COLO668 (cell line): Measurements from ENCODE around the gene SPECC1L.
"Not testable (repeated sequence)": the region's sequence is repeated elsewhere in the genome, so short reads cannot be mapped to it uniquely, and the experiment has no call there.

Source experiments
- DNase-seq: peaks from one replicate; lab custom pipeline; 2025; ENCODE audit not compliant: unreplicated experiment; lab: John Stamatoyannopoulos, UW

SPECC1L gene, protein sequence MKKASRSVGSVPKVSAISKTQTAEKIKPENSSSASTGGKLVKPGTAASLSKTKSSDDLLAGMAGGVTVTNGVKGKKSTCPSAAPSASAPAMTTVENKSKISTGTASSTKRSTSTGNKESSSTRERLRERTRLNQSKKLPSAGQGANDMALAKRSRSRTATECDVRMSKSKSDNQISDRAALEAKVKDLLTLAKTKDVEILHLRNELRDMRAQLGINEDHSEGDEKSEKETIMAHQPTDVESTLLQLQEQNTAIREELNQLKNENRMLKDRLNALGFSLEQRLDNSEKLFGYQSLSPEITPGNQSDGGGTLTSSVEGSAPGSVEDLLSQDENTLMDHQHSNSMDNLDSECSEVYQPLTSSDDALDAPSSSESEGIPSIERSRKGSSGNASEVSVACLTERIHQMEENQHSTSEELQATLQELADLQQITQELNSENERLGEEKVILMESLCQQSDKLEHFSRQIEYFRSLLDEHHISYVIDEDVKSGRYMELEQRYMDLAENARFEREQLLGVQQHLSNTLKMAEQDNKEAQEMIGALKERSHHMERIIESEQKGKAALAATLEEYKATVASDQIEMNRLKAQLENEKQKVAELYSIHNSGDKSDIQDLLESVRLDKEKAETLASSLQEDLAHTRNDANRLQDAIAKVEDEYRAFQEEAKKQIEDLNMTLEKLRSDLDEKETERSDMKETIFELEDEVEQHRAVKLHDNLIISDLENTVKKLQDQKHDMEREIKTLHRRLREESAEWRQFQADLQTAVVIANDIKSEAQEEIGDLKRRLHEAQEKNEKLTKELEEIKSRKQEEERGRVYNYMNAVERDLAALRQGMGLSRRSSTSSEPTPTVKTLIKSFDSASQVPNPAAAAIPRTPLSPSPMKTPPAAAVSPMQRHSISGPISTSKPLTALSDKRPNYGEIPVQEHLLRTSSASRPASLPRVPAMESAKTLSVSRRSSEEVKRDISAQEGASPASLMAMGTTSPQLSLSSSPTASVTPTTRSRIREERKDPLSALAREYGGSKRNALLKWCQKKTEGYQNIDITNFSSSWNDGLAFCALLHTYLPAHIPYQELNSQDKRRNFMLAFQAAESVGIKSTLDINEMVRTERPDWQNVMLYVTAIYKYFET

DNA sequence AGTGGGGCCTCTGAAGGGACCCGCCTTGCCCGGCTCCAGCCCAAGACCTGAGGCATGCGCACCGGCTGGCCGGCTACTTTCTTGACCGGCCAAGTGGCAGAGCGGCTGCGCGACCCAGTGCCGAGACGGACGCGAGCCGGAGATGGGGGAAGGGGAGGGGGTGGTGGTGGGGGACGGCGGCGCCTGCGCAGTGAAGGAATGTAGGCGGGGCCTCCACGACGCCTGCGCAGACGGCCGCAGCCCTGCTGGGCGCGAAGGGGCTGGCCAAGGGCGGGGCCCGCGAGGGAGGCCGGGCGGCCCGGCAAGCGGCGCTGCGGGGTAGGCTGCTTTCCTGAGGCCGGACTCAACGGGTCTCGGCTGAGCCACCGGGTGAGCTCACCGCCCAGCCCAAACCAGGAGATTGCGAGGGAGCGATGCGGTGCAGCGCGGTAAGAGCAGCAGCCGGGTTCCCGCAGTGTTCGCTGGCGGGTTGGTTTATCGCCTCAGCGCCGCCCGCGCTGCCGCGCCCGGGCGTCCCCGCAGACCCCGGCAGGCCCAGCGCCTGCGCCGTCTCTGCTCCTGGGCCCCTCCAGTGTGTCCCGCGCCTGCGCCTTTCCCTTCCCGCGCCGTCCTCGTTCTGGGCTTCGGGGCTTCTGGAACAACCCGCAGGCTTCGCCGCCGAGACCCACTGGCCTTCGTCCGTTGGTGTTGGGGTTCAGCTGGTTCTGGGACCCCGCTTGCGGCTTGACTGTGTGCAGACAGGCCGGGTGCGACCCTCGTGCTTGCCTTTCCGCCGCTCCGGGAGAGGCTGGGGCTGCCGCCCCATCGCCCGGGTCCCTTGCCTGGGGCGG is at the start of gene SPECC1L:
Gene SPECC1L (plus strand): TSS at position 276 of the 830 bp plus-strand sequence. CDS start 31,401 bp downstream, outside the sequence.
- DNase-seq = peak; percentile 95

DNA sequence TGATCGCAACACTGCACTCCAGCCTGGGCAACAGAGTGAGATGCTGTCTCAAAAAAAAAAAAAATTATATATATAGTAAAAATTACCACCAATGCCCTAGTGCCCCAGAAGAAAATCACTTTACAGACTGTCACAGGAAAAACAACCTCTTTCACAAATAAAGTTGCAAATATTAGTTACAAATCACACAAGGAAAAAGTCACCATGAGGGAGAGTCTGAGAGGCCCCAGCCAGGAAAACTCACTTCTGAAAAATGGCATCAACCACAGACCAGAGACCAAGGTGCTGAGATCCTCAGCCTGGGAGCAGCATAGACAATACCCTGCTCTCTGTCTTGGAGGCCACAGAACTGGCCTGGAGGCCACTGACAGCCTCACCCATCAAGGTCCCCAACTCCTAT is 46.2 kb upstream of the SPECC1L start:
- DNase-seq = no peak

DNA sequence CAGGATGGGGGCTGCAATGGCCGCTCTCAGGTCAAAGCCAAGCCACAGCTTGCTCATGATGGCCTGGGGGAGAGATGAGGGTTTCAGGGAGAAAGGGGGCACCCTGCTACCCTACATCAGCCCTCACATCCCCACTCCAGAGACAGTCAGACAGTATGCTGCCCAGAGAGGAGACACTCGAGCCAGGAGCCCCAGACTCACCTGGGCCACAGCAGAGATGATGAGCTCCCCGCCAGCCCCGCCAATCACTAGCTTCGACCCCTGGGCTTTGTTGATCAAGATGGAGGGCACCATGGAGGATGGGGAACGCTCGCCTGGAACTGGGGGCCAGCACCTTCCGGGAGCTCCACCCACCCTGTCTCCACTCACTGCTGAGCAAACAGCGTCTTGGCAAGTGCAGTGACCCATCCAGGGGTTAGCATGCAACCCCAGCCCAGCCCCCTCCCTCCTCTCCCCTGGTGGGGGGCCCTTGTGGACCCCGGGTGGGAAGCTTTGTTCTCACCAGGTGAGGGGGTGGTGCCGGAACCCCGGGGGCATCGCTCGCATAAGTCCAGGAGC is 45.5 kb upstream of the SPECC1L start:
- no peak for DNase-seq

DNA sequence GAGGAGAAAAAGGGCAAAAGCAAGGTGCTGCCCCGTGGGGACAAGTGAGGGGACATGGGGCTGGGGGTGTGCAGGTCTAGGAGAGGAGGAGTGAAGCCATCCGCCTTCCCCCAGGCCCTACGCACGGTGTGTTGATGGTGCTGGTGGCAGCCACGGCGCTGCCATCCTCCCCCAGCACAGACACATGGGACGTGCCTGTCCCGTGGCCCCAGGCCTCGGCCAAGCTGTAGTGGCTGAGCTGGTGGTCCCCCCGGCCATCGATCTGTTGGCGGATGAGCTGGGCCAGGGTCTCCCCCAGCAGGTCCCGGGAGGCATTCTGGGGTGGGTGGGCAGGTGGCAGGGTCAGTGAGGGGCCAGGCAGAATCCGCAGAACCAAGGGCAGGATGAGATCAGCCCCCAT is 44.7 kb upstream of the SPECC1L start:
- DNase-seq = no peak

DNA sequence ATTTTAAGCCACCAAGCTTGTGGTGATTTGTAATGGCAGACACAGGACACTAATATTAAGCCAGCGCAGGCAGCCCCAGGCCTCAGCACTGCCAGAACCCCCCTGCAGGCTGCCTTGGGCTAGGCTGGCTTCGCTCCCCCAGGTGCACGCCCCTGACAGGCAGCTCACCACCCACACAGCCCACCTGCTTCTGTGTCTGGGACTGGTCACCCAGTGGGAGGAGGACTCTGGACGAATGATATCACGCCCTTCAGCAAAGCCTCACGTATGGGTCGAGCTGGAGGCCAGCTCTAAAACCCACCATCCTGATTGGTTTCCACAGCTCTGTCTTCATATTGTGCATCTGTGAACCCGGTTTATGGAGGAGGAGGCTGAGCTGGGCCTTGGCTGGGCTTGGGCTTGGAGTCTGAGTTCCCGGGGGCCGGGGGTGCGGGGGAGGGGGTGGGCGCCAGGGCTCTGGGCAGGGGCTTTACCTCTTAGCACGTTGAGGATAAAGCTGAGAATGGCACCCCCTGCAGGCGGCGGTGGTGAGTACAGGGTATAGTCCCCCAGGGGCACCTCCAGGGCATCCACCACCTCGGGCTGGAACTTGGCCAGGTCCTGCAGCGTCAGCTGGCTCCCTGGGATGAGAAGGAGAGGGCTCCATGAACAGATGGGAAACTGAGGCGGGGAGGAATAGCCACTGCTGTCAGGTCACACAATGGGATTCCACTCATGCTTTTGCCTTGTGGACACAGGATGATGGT is 39.5 kb upstream of the SPECC1L start:
- DNase-seq = peak; percentile 61

DNA sequence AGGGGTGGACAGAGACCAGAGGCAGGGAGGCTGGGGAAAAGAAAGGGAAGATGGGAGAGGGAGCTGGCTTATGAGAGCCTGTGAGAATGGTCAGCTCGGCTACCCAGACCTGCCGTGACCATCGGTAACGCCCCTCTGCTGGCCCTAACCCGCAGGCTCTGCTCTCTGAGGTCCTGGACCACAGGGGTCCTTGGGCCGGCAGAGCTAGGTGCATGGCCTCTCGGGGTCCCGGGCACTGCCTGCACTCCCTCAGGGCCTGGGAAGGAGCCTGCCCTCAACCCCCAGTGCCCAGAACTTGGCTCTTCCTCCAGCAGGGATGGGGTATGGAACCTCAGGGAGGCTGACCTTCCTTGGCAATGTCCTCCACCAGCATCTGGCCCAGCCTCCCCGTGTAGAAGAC is 38.9 kb upstream of the SPECC1L start:
- DNase-seq = no peak

DNA sequence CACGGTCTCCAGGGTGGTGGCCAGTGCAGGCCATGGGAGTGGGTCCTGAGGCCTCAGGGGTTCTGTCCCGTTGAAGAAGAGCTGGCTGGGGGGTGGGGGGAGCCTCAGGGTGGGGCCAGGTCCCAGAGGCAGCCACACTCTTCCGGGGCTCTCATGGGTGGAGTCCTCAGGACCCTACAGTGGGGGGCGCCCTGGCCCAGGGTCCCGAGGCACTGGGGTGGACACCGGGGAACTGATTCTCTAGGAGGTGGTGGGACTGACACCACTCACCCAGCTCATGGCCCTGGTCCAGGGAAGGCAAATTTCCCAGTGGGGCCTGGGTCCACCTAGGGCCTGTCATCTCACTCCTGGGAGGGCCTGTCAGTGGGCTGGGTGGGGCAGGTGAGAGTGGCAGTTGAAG is 38.5 kb upstream of the SPECC1L start:
- DNase-seq = no peak

DNA sequence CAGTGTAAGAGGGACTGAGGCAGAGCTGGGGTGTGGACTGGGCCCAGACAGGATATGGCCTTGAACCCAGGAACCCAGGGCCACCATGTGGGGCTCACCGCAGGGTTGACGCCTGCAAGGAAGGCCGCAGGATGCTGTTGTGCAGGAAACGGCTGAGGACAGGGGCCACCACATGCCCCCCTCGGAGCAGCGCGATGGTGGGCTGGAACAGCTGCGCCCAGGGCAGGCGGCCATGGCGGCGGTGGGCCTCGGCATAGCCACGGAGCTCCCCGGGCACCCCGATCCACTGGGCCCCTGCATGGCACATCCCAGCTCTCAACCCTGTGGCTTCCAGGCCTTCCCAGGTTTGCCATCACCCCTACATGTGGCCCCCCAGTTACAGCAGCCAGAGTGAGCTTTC is 37.9 kb upstream of the SPECC1L start:
- DNase-seq = no peak

DNA sequence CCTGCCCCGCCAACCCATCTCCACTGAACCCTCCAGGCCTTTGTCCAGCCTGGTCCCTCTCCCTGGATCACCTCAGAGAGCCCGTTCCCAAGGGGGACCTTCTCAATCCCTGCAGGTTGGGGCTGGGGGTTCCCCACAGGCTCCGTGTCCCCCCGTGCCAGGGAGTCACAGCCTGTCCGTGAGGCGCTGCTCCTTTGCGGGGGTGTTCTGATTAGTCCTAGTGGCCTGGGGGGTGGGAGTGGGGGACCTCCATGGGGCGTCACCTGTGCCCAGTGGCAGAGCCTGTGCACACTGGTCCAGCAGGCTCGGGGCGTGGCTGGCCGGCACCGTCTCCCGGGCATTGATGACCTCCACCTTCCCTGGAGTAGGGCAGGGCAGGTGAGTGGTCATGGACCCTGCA is 37.4 kb upstream of the SPECC1L start:
- no peak for DNase-seq

DNA sequence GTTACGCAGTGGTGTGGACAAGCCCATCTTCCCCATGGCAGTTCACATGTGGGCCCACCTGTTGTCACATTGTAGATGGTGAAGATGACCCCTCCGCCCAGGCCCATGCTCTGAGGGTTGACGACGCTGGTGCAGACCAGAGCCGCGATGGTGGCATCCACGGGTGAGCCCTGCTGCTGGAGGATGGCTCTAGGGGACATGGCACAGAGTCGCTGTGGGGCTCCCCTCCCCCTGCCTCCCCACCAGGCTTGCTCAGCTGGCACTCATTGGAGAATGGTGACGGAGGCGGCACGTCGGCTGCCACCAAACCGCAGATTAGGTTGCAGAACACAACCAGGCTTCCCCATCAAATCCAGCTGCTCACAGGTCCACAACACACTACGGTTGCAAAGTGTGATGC is 36.8 kb upstream of the SPECC1L start:
- DNase-seq = no peak

DNA sequence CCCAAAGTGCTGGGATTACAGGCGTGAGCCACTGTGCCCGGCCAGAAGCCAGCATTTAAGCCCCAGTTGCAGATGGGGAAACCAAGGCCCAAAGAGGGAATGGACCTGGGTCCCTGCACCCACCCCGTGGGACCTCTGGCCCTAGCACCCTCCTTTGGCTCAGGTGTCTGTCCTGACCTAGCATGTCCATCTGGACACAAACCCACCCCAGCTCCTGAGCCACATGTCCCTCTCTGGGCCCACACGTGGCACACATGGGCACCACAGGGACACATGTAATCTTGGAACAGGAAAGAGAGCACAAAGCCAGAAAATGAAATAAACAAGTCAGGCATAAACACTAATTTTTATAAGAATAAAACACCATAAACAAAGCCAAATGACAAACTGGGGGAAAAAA is 35.3 kb upstream of the SPECC1L start:
- DNase-seq = no peak

DNA sequence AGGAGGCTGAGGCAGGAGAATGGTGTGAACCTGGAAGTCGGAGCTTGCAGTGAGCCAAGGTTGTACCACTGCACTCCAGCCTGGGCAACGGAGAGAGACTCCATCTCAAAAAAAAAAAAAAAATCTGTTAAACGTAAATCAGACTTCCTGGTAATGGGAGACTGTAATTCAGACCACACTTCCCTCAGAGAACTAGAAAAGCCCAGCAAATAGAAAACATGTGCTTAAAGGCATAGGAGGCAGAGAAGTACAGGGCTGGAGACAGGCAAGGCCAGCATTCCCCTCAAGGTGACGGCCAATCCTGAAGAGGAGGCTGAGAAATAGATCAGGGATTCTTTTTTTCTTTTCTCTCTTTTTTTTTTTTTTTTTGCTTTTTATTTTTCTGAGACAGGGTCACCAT is 34.0 kb upstream of the SPECC1L start:
- DNase-seq = no peak

DNA sequence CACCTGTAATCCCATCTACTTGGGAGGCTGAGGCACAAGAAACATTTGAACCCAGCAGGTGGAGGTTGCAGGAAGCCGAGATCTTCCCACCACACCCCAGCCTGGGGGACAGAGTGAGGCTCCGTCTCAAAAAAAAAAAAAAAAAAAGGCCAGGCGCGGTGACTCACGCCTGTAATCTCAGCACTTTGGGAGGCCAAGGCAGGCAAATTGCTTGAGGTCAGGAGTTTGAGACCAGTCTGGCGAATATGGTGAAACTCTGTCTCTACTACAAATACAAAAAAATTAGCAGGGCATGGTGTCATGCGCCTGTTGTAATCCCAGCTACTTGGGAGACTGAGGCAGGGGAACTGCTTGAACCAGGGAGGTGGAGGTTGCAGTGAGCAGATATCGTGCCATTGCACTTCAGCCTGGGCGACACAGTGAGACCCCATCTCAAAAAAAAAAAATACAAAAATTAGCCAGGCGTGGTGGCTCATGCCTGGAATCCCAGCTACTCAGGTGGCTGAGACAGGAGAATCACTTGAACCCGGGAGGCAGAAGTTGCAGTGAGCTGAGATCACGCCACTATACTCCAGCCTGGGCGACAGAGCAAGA is 32.4 kb upstream of the SPECC1L start:
- DNase-seq = not testable (repeated sequence)

DNA sequence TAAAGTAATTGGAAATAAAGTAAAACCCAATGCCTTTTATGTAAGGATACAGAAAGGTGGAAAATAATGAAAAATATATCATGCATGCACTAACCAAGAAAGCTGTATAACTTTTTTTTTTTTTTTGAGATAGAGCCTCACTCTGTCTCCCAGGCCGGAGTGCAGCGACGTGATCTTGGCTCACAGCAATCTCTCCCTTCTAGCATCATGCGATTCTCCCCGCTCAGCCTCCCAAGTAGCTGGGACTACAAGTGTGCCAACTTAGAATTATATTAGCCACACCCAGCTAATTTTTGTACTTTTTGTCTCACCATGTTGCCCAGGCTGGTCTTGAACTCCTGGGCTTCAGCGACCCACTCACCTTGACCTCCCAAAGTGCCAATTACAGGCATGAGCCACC is 30.2 kb upstream of the SPECC1L start:
- DNase-seq = no peak

DNA sequence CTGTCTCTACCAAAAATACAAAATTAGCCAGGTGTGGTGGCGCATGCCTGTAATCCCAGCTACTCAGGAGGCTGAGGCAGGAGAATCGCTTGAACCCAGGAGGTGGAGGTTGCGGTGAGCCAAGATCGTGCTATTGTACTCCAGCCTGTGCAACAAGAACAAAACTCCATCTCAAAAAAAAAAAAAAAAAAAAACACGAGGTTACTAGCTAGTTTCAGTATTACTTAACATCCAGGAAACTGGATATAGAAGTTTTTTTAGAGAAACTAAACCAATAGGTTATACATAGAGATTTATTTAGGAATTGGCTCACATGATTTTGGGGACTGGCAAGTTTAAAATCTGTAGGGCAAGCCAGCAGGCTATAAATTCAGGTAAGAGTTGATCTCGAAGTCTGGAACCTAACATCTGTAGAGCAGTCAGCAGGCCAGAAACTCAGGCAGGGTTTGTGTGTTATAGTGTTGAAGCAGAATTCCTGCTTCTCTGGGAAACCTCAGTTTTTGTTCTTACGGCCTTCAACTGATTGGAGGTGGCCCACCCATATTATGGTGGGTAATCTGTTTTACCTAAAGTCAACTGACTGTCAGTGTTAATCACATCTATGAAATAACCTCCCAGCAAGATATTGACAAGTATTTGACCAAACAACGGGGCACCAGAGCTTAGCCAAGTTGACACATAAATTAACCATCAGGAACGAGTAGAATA is 29.5 kb upstream of the SPECC1L start:
- not testable (repeated sequence) for DNase-seq

DNA sequence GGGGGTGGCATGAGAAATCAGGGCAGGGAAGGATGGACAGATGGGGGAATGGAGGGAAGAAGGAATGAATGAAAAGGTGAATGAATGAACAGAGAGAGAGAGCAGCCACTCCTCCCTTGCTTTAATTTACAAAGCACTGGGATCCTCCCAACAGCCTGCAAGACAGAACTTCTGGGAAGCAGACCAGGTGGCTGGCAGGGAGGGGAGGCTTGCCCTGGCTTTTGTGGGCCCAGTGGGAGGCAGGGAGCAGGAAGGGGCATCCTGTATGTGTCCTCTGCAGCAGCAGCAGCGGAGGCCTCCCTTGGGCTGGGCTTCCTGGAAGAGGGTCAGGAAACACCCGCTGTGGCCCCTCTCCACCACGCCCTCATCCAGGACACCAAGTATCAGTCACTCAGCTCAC is 27.2 kb upstream of the SPECC1L start:
- DNase-seq = not testable (repeated sequence)

DNA sequence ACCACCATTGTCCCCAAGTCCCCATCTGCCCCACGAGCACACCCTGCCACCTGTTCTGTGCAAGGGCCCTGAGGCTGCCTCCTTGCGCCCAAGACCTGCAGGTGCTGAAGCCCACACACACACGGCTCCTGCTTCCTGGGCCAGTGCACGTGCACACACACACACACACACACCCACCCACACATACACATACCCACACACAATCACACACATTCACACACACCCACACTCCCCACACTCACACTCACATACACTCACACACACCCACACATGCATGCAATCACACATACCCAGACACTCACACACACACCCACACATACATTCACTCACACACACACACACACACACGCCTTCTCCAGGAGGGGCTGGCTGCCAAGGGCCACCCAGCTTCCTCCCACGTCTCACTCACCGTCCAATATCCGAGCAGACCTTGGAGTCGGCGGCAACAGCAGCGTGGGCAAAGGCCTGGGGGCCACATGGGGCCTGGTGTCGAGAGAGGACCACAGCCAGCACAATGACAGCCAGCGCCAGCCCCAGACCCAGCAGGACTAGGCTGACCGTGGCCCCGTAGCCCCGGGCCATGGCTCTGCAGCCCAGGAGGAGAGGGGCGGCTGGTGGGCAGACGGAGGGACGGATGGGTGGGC is 26.4 kb upstream of the SPECC1L start:
- peak; percentile 6 for DNase-seq

DNA sequence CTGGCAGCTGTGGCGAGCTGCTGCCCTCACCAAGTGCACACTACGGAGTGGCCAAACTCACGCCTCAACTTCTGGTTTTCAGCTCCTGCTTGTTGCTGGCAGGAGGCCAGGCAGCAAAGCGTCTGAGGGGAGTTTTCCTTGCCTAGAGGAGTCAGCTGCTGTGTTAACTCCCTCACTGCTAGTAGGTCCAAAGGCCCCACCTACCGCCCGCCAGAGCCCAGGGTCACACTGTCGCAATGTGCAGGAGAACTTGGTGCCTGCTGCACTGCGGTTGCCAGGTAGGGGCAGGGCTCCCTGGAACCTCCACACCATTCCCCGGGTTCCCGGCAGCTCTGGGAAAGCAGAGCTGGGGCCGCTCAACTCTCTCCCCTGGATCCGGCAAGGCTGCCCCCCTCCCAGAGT is 25.6 kb upstream of the SPECC1L start, which contains the start of gene GGT5:
Gene GGT5 (minus strand): TSS at position 53 of the 402 bp plus-strand sequence. CDS start 357 bp downstream, outside the sequence.
- DNase-seq = not testable (repeated sequence)
